Activated CD4-positive, CD25-positive, alpha-beta regulatory T cell treated with anti-CD3 and anti-CD28 coated beads, Interleukin-2, amount 50 U/mL, for 16 hours (primary cell): ENCODE results near the gene BID.
"Not testable (repeated sequence)": the region's sequence is repeated elsewhere in the genome, so short reads cannot be mapped to it uniquely, and the experiment has no call there.

Experiments
- DNase-seq: peaks from one replicate; pipeline ENCODE4 v3.0.0-alpha.2; 2020; ENCODE audit warnings: low read depth, low spot score

Gene BID

GRCh38 chr22:17769716-17770082 is 4.6 kb downstream of the BID start:
- no peak for DNase-seq

DNA sequence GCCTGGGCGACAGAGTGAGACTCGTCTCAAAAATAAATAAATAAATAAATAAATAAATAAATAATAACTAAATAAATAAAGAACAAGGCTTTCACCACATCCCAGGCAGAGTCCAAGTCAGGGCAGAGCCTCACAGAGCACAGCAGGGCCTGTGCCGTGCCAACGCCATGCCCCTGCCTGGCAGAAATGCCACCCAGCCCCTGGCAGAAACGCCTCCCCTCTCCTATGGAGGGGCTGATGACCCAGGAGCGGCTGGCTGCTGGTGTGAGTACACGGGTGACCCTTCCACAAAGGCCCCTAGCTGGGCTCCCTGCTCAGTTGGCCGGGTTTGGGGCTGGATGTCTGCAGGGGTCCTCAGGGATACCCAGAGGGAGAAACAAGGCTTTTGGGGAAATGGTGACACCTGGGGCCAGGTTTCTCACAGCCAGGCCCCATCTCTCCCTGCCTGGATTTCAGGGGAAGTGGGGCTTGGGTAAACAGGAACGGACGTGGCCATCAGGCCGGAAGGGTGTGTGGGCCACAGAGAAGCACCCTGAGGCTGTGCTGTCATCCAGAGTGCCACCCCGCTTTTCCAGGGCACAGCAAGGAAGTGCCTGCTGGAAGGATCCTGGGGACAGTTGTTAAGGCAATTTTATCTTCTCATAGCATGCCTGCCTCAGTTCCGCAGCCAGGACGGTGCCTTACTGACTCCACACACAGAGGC is 5.1 kb downstream of the BID start:
- no peak for DNase-seq

GRCh38 chr22:17767233-17768065 is 6.8 kb downstream of the BID start:
- peak; percentile 30 for DNase-seq

DNA sequence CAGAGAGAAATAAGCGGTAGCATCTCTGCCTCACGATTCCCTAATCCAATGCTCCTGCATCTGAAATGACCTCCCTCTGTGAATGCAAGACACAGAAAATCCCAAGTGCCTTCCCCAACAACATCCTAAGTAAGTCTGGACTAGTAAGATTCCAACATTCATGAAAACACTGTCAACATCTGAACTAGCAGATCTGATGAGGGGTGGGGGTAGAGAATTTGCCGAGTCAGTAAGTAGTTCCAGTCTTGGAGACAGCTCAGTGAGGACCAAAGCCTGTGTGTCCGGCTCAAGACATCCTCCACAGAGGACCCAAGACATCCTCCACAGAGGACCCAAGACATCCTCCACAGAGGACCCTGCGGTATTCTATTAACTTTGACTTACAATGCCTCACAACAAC is 9.4 kb downstream of the BID start:
- not testable (repeated sequence) for DNase-seq

DNA sequence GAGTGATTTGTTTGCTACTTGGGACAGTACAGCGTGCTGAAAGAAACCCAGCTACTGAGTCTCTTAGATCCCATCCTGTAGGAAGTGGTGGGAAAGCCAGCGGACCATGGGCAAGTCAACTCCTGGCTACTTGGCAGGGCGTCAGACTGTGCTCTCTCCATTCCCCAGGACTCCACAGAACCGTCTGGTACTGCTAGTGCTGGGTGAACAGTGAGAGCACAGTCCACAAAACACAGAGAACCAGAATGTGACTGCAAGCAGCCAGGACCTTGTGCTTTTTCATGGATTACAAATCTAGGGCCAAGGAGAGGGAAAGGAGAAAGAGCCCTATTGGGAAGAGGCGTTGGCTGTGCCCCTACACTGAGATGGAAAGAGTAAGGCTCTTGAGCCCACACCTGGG is 10.2 kb downstream of the BID start:
- no peak for DNase-seq

DNA sequence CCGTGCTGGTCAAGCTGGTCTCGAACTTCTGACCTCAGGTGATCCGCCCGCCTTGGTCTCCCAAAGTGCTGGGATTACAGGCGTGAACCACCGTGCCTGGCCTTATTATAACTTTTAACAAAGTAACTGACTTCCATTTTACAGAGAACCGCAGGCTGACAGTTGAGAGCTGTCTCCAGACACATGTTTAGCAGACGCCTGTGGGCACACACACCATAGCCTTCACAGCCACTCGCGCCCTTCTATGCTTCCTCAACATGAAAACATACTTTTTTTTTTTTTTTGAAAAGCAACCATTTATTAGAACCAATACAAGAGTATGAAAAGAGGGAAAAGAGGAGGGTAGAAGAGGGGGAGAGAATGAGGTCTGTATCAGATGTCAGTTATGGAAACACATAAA is 10.8 kb downstream of the BID start:
- DNase-seq = not testable (repeated sequence)

GRCh38 chr22:17761138-17761488 is 13.2 kb downstream of the BID start:
- DNase-seq = no peak

- no peak for DNase-seq
These were observed 19.9 kb downstream of the BID start for GRCh38 chr22:17754233-17754925.

DNA sequence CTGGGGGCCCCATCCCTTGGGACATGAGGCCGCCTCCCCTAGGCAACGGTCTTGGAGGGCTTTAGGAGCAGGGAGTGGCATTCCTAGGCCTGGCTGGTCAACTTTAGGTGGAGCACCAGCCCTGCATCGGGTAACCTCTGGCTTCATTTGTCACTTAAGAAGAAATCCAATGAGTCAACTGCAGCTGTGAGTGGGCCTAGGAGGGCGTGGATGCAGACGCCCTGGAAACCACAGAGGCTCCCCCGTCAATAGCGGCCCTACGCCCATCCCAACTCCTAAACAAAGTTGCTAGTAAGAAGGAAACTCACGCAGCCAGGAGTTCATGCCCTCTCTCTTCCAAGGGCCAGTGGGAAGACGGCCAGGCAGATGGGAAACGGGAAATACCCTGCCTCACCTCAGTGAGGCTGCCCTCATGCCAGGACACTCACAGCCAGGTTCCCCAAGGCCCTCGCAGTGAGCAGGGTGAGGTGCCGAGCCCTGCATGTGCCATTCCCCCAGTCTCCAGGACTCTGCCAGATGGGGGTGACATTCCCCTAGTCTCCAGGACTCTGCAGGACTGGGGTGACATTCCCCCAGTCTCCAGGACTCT is 20.8 kb downstream of the BID start:
- no peak for DNase-seq

DNA sequence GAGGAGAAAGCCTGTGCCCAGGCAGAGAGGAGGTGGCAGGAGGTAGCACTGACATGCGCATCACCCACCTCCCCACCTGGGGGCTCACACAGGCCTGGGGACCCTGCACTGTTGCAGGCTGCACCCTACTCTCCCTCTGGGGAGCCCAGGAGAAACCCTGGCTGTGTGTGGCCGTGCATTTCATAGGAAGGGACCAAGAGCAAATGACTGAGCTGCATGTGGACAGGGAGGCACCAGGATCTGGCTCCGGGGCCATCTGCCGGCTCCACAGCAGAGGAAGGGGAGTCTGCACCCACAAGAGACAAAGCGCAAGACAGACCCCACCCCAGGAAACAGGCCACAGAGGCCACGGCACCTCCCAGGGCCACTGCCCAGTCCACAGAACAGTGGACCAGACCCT is 22.7 kb downstream of the BID start:
- DNase-seq = no peak

- DNase-seq = no peak
These were observed 24.5 kb downstream of the BID start for GRCh38 chr22:17749605-17750395.

DNA sequence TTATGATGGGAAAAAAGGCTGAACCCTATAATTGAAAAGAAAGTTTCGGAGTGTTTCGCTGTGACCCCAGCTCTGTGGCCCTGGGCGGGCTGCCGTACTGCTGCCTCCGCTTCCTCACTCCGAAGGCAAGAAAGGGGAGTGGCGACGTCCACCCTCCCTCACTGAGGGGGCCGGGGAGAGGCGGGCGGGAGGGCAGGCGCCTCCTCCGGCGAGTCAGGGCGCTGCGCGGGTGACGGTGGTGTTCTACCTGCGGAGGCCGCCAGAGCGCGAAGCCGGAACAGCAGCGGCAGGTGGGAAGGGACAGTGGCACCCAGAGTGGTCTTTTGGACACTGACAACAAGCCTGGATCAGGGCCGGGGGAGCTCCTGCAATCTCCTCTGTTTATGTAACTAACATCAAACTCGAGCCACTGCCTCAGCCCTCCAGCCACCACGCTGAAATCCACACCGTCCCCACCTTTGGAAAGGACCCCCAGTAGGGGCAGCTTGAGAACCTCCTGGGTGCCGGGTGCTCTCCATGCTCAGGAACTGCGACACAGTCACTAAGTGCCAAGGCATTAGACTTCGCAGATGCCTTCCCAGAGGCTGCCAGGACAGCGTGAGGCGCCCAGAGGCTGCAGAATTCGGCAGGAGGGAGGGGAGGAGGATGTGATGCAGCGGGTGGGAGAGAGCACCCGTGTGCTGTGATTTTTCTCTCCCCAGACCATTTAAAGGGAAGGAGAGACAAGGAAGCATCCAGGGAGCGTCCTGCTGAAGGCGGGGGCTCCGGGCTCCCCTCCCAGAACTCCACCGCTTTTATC is 25.5 kb downstream of the BID start:
- DNase-seq = no peak

DNA sequence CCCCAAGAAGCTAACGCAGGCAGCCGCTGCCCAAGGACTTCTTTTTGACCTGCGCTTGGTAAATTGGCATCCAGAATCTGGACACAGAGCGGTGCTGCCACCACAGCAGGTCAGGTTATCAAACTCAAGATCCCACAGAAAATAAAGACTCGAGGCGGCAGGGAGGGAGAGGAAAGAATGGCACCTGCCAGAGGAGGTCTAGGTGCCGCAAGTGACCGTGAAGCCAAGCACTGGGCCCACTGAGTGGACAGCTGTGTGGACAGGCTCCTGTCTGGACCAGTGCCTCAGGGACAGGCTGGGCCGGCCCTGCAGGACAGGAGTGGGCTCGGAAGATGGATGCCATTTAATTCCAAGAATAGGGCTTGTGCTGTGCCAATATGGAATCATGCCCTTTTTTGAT is 27.4 kb downstream of the BID start:
- DNase-seq = no peak

GRCh38 chr22:17744430-17744829 is 29.8 kb downstream of the BID start:
- DNase-seq = no peak

DNA sequence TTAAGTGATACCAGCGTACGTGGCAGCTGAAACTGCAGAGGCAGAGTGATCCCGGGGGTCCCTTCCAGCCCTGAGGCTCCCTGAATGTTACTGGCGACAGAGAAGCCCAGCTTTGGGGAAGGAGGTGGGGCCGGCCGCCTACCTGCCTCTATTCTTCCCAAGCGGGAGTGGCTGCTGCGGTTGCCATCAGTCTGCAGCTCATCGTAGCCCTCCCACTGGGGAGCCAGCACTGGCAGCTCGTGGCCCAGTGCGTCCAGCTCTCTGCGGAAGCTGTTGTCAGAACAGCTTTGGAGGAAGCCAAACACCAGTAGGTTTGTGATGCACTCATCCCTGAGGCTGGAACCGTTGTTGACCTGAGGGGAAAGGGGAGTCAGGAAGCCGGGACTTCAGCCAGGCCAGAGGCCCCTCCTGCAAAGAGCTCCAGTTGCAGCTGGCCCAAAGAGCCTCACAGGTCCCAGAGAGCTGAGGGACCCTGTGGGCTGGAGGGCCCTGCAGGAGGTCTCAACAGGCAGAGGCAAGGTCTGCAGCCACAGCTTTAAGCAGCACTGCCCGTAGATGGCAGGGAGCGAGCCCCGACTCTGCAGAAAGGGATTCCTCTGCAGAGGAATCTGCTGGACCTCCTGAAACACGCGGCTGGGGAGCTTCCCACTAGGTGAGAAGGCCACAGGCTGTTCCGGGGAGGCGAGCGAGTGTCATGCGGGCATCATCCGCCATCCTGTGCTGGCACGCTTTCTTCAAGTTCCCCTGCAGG is 30.4 kb downstream of the BID start:
- DNase-seq = no peak

GRCh38 chr22:17742527-17742902 is 31.8 kb downstream of the BID start:
- DNase-seq = peak; percentile 34

DNA sequence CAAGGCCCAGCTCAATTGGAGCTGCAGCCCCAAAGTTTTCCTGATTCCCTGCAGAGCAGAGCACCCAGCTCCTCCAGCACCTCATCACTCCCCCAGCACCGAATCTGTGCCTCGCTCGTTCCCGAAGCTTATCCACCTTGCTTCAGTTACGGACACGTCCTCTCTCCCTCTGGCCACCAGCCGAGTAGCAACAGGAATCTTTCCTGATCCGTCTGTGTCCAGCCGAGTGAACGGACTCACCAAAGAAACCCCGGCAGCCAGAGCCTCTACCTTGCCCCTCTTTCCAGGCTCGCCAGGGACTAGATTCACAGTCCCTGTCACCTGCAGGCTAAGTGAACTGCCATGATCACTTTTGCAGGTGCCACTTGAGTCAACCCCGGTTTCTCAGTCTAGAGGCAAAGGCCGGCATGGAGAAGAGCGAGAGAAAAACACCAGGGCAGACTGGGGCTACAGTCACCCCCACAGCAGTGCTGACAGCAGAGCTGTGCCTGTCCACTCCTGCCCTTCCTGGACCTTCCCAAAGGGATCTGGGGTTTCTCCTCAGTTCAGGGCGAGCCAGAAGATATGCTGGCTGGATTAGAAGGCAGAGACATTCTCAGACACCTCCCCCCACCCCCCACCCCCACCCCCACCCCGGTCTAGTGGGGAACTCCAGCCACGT is 32.3 kb downstream of the BID start:
- no peak for DNase-seq

- DNase-seq = no peak
These were observed 34.9 kb downstream of the BID start for GRCh38 chr22:17739196-17739975.
